GM19099 (cell line): Measurements from ENCODE around the gene ZCCHC7.

Source experiments
- POLR2A ChIP-seq: IDR thresholded peaks from 3 replicates; pipeline ENCODE4 v1.6.1; 2011; ENCODE audit warnings: low read depth; ENCODE audit not compliant: insufficient read length; ENCODE audit errors: extremely low read depth

ZCCHC7 gene

GRCh38 chr9:37378613-37379004 is 258.2 kb downstream of the ZCCHC7 start:
- TF ChIP-seq POLR2A = no peak

- TF ChIP-seq POLR2A = no peak
Measured at GRCh38 chr9:37379835-37380234, 259.5 kb downstream of the ZCCHC7 start.

- no peak for TF ChIP-seq POLR2A
Measured at GRCh38 chr9:37380570-37380969, 260.2 kb downstream of the ZCCHC7 start.

DNA sequence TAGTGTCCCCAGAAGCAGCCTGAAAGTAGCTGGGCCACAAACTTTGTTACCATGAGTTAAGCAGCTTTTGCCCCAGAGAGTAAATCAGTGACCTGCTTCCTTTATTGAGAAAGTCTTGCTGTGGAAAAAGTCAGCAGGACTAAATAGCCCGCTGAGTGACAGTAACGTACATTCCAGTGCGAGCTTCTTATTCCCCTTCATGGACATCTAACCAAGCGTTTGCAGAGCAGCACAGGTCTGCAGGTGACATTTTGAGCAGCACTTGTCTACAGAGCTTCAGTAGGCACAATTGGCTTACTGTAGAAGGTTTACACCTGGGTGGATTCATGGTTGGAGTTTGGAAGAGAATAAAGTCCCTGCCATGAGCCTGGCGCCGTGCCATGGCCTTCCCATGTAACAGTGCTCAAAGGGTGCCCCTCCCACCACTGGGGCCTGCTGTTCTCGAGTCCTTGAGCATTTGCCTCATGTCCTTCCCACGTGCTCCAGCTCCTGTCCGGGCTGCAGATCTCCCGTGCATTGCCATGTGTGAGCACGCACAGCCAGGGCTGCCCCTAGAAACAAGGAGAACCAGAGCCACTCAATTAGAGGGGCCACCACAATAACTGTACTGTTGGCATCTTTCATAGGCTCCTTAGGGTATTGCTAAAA is 260.8 kb downstream of the ZCCHC7 start:
- no peak for TF ChIP-seq POLR2A

DNA sequence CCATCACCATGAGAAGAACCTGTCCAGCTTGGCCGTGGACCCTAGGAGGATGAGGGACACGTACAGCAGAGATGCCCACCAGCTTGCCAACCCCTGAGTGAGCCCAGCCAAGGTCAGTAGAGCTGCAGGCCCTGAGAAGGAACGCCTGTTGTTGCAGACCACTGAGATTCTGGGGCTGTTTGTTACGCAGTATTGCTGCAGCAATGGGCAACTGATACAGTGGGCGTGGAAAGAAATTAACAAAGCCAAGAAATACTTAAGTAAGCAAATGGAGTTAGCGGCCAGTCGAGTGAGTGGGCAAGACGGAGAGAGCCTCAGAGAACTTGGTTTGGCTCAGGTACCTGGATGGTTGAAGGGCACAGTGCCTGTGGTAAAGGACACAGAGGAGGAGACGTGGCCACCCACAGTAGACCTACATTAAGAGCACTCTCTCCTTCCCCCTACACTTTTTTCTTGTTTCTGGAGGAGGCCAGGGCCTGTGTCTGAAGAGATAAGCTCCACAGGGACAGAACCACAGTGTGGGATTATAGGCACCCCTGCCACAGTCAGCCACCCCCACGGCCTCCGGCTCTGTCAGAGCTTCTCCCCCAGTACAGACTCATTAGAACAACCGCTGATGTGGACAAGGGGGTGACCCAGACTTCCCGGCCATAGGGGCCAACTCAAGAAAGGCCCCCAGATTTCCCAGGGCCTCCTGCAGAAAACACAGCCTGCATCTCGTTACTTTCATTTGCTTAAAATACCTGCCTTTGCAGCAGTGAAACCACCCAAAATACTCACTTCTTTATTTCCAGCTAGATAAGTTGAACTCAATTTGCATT is 262.0 kb downstream of the ZCCHC7 start:
- peak; percentile 31 for TF ChIP-seq POLR2A

- TF ChIP-seq POLR2A = no peak
Measured at GRCh38 chr9:37382982-37383357, 262.6 kb downstream of the ZCCHC7 start.

- TF ChIP-seq POLR2A = no peak
Measured at GRCh38 chr9:37383393-37383792, 263.0 kb downstream of the ZCCHC7 start.

DNA sequence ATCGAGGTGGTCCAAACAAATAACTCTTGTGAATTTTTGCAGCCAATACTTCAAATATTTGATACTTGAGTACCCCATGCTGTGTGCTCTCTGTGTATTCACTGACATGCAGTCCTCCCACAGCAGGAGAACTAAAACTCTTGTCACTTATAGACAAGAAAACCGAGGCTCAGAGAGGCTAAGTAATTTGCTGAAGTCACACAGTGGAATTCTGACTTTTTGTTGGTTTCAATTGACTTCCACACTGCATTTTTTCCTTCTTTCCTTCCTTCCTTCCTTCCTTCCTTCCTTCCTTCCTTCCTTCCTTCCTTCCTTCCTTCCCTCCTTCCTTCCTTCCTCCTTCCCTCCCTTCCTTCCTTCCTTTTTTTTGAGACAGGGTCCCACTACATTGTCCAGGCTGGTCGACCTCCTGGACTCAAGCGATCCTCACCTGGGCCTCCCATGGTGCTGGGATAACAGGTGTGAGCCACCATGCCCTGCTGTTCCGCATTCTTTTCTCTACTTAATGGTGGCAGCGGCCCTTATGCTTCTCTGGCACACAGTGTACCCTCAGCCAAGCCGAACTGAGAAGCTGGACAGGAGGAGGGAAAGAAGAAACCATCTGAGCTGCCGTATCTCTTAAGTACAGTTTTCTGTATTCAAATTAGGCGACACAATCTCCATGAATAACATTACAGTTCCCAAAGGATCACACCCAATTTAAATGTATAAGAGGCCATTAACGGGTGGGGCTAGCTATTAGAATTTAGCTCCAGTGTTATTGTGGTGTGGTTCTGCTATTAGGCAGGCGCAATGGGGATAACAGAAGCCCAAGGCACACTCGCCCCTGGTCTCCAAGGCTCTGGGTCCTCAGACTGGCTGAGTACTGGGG is 263.7 kb downstream of the ZCCHC7 start:
- TF ChIP-seq POLR2A = no peak

- no peak for TF ChIP-seq POLR2A
Measured at GRCh38 chr9:37385286-37385685, 264.9 kb downstream of the ZCCHC7 start.

GRCh38 chr9:37386988-37387387 is 266.6 kb downstream of the ZCCHC7 start:
- no peak for TF ChIP-seq POLR2A

- TF ChIP-seq POLR2A = no peak
Measured at GRCh38 chr9:37390759-37391158, 270.4 kb downstream of the ZCCHC7 start.

DNA sequence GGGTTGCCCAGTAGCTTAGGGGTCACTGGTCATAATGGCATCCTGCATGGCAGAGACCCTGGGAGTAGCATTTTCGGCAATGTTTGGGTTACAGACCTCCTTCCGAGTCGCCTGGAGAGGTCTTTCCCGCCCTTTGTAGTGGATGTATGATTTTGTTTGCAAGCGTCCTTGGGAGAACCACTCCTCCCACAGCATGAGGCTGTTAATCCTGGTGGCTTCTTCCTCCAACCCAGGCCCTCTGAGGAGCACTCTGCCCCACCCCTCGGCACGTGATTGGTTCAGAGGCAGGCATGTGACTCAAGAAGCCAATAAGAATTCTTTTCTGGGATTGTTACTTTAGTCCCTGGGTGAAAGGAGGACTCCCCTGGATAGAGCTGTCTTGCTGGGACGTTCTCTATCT is 271.9 kb downstream of the ZCCHC7 start:
- no peak for TF ChIP-seq POLR2A

DNA sequence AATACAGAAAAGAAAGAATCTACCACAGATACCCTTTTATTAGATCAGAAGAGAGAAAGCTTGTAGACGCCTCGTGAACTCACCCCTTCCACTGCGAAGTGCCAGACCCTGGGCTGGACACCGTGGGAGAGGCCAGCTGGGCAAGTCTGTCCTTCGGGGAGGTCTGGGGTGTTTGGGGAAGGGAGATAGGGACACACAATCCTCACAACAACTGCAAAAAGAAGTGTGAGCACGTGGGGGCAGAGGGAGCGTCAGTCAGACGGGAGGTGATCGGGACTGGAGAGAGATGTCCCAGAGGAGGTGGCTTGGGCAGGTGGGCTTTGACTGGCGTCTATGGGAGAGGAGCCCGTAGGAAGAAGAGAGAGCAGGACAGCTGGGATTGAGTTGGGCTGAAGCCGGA is 274.9 kb downstream of the ZCCHC7 start:
- no peak for TF ChIP-seq POLR2A

DNA sequence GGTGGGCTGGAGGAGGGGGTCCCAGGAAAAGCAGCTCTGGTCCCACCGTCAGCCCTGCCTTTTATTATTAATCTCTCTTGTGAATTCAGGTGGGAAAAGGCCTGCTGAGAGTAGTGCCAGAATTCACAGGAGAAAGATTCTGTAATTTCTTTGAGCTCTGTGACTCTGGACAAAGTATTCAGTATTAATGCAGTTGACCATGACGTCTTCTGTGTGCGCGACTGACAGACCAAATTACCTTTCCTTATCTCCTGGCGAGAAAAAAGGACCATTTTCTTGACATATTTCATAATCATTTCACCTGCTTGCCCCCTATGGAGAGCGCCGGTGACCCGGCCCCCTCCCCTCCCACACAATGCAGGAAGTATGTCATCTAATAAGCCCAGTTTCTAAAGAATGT is 275.3 kb downstream of the ZCCHC7 start:
- no peak for TF ChIP-seq POLR2A

DNA sequence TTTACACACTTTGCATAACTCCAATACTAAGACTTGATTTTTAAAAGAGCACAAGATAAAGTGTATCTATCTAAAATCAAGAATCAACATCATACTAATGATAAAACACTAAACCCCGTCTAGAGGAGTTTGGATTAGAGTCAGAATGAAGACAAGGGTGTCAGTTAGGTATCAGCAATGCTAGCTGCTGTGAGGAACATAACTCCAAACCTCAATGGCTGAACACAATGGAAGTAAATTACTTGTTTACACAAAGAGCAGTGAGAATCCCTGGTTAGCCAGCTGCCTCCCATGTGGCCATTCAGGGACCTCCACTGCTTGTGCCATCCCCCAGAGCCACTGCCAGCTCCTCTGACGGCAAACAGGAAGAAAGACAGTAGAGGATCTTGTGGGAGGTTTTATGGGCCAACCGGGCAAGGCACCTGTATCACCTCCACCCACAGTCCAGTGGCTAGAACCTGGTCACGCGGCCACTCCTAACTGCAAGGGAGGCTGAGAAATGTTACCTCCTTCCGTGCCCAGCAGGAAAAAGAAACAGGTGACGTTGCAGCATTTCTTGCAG is 278.2 kb downstream of the ZCCHC7 start:
- no peak for TF ChIP-seq POLR2A

DNA sequence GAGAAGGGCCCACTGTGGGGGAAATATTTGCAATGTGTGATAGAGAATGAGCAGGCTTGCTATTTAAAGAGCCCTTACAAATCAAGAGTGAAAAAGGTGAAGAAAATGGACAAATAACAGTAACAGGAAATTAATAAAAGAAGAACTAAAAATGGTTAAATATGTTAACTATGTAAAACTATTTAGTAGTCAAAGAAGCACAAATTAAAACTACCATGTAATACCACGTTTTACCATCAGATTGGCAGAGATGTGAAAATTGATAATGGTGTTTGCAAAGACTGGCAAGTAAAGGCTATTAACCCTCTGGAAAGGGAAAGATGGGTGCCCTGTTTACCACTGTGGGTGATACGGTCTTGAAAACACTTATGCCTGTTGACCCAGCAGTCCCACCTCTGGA is 279.0 kb downstream of the ZCCHC7 start:
- no peak for TF ChIP-seq POLR2A

DNA sequence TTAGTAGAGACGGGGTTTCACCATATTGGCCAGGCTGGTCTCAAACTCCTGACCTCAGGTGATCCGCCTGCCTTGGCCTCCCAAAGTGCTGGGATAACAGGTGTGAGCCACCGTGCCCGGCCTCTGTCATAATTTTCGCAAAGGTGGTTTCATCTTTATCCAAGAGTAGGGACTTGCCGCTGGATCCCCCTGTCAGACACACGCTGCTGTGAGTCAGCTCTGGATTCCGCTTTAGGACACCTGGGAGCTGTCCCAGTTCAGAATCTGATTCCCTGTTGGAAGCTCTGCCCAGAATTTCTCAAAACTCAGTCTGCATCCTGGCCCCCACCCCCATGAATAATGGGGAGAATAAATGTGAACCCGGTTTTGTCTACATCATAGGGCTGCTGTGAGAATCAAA is 284.2 kb downstream of the ZCCHC7 start:
- no peak for TF ChIP-seq POLR2A
